AG20443 (cell line): ENCODE measurements around the gene OSBPL1A.

Experiments
- DNase-seq: peaks from one replicate; pipeline ENCODE4 v3.0.0; 2012; ENCODE audit warnings: low spot score, mixed read lengths

Gene OSBPL1A

GRCh38 chr18:24126155-24126961, 271.3 kb downstream of the OSBPL1A start:
- peak; percentile 48 for DNase-seq

GRCh38 chr18:24121625-24122024, 276.0 kb downstream of the OSBPL1A start:
- no peak for DNase-seq

GRCh38 chr18:24120676-24121075, 276.9 kb downstream of the OSBPL1A start:
- DNase-seq = no peak

GRCh38 chr18:24118750-24119577, 278.7 kb downstream of the OSBPL1A start:
- DNase-seq = peak; percentile 63

- DNase-seq = no peak
These were observed 282.0 kb downstream of the OSBPL1A start for GRCh38 chr18:24115628-24116027.

- no peak for DNase-seq
These were observed 282.6 kb downstream of the OSBPL1A start for GRCh38 chr18:24114924-24115549.

GRCh38 chr18:24112874-24113615, 284.6 kb downstream of the OSBPL1A start:
- peak; percentile 28 for DNase-seq

- no peak for DNase-seq
These were observed 285.2 kb downstream of the OSBPL1A start for GRCh38 chr18:24112464-24112863.
